RWPE2 (cell line): ENCODE data around the gene TANGO2.

Experiments
- ATAC-seq: fragments of 200-7000 bp; cut with Tn5 transposase; 3 replicates; pipeline ENCODE4 v1.9.1; 2021; ENCODE audit warnings: low read depth
- DNase-seq: peaks from one replicate; pipeline ENCODE4 v3.0.0-alpha.2; 2020; ENCODE audit warnings: low spot score
- H3K27ac ChIP-seq: fragments of 450-650 bp; 2 replicates; pipeline ENCODE4 v1.5.1; 2017; ENCODE audit warnings: mild to moderate bottlenecking; ENCODE audit not compliant: poor library complexity, severe bottlenecking
- H3K27me3 ChIP-seq: fragments of 250-450 bp; sonication (Bioruptor Pico); 2 replicates; pipeline ENCODE4 v1.5.1; 2021; ENCODE audit warnings: mild to moderate bottlenecking, moderate library complexity; ENCODE audit not compliant: insufficient read depth, poor library complexity, severe bottlenecking
- H3K36me3 ChIP-seq: fragments of 250-450 bp; sonication (Bioruptor Pico); 2 replicates; pipeline ENCODE4 v1.5.1; 2020; ENCODE audit warnings: low read depth, mild to moderate bottlenecking, moderate library complexity
- H3K4me1 ChIP-seq: fragments of 250-450 bp; sonication (Bioruptor Pico); 2 replicates; pipeline ENCODE4 v1.5.1; 2021; ENCODE audit warnings: mild to moderate bottlenecking, moderate library complexity; ENCODE audit not compliant: insufficient read depth, poor library complexity, severe bottlenecking
- H3K4me3 ChIP-seq: fragments of 250-450 bp; sonication (Bioruptor Pico); 2 replicates; pipeline ENCODE4 v1.5.1; 2021; ENCODE audit warnings: mild to moderate bottlenecking, moderate library complexity; ENCODE audit not compliant: severe bottlenecking
- H3K9me3 ChIP-seq: fragments of 250-450 bp; sonication (Bioruptor Pico); 2 replicates; pipeline ENCODE4 v1.5.1; 2021; ENCODE audit warnings: mild to moderate bottlenecking, moderate library complexity; ENCODE audit not compliant: severe bottlenecking
- CTCF ChIP-seq: fragments of 450-650 bp; IDR thresholded peaks from one replicate; pipeline ENCODE4 v1.5.1; 2017; ENCODE audit warnings: mild to moderate bottlenecking, moderate library complexity; ENCODE audit not compliant: poor library complexity, severe bottlenecking

Gene TANGO2

GRCh38 chr22:20083157-20083890 is 62.4 kb downstream of the TANGO2 start:
- DNase-seq, result no peak
- Histone ChIP-seq H3K4me1 (peaks cover 3% of the 10 kb centered on the region), H3K9me3 (peaks cover 4% of the 10 kb centered on the region), H3K27ac (no peak overlapping the region), H3K4me3 (no peak overlapping the region), H3K27me3 (no peaks in the 10 kb centered on the region), H3K36me3 (peaks cover 68% of the 10 kb centered on the region)
- no peak for TF ChIP-seq CTCF
- ATAC-seq, result no peak

GRCh38 chr22:20083891-20084546 is 63.1 kb downstream of the TANGO2 start:
- ATAC-seq (no peak), DNase-seq (no peak)
- Histone ChIP-seq H3K36me3 (peaks cover 75% of the 10 kb centered on the region), H3K27me3 (no peaks in the 10 kb centered on the region), H3K4me3 (no peak overlapping the region), H3K4me1 (peaks cover 3% of the 10 kb centered on the region), H3K27ac (no peak overlapping the region), H3K9me3 (peaks cover 4% of the 10 kb centered on the region)
- TF ChIP-seq CTCF, result no peak

GRCh38 chr22:20084547-20085413 is 63.9 kb downstream of the TANGO2 start:
- ATAC-seq, result no peak

GRCh38 chr22:20085651-20086050 is 64.7 kb downstream of the TANGO2 start:
- TF ChIP-seq CTCF, result no peak
- Histone ChIP-seq H3K36me3 (peaks cover 92% of the 10 kb centered on the region), H3K4me1 (peaks cover 3% of the 10 kb centered on the region), H3K27me3 (no peaks in the 10 kb centered on the region), H3K27ac (no peak overlapping the region), H3K4me3 (no peak overlapping the region), H3K9me3 (peaks cover 4% of the 10 kb centered on the region)
- ATAC-seq (no peak), DNase-seq (no peak)

More at GRCh38 chr22:20084547-20085413, 63.9 kb downstream of the TANGO2 start:
- H3K27me3 ChIP-seq, result no peaks in the 10 kb centered on the region
- H3K9me3 ChIP-seq, result peaks cover 4% of the 10 kb centered on the region
- H3K36me3 ChIP-seq, result peaks cover 83% of the 10 kb centered on the region
- peaks cover 3% of the 10 kb centered on the region for H3K4me1 ChIP-seq
- H3K27ac ChIP-seq, result no peak overlapping the region
- no peak overlapping the region for H3K4me3 ChIP-seq
- DNase-seq, result no peak
- TF ChIP-seq CTCF, result peak; percentile 43
